GM18511 (cell line): ENCODE measurements around the gene PTPN5.
"Not testable (repeated sequence)": the region's sequence is repeated elsewhere in the genome, so short reads cannot be mapped to it uniquely, and the experiment has no call there.

Source experiments
- ATAC-seq: cut with Tn5 transposase; IDR thresholded peaks from one replicate; pipeline ENCODE4 v1.9.1; 2021; ENCODE audit warnings: mild to moderate bottlenecking, moderate library complexity; ENCODE audit not compliant: unreplicated experiment

PTPN5 gene

GRCh38 chr11:18692941-18693760 lies 98.4 kb downstream of the PTPN5 start:
- no peak for ATAC-seq

DNA sequence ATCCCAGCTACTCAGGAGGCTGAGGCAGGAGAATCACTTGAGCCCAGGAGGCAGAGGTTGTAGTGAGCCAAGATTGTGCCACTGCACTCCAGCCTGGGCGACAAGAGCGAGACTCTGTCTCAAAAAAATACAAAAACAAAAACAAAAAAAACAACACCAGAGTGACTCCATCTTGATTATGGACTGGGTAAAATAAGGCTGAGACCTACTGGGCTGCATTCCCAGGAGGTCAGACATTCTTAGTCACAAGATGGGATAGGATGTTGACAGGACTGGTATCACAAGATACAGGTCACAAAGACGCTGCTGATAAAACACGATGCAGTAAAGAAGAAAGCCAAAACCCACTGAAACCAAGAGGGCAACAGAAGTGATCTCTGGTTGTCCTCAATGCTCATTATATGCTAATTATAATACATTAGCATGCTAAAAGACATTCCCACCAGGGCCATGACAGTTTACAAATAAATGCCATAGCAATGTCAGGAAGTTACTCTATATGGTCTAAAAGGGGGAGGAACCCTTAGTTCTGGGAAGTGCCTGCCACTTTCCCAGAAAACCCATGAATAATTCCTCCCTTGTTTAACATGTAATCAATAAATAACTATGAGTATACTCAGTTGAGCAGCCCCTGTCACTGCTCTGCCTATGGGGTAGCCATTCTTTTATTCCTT lies 100.0 kb downstream of the PTPN5 start:
- not testable (repeated sequence) for ATAC-seq

GRCh38 chr11:18684267-18684666 lies 107.3 kb downstream of the PTPN5 start:
- no peak for ATAC-seq

DNA sequence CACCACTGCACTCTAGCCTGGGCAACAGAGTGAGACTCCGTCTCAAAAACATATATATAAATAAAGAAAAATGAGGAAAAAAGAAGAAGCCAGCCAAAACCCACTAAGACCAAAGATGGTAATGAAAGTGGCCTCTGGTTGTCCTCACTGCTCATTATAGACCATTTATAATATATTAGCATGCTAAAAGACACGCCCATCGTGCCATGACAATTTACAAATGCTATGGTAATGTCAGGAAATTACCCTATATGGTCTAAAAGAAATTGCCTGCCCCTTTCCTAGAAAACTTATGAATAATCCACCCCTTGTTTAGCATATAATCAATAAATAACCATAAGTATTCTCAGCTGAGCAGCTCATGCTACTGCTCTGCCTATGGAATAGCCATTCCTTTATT lies 109.1 kb downstream of the PTPN5 start:
- ATAC-seq: no peak

- not testable (repeated sequence) for ATAC-seq
Measured at GRCh38 chr11:18681949-18682348, 109.6 kb downstream of the PTPN5 start.
